A549 (cell line): ENCODE measurements around the gene PRAME. TPM values are rescaled to one million over a fixed set of nuclear protein-coding genes. Genes with fewer than 3 reads are reported as not detected.

Source experiments
- ATAC-seq, 2 experiments: fragments of 200-7000 bp in 1 of 2; fragments of >200 bp in 1 of 2; cut with Nextera tagmentation in 1 of 2; cut with Tn5 transposase in 1 of 2; 3 replicates each; pipeline versions ENCODE4 v1.8.0 to v1.9.1; 2018 to 2020; ENCODE audit warnings: mild to moderate bottlenecking in 1 of 2, moderate library complexity in 1 of 2
- CTCF ChIA-PET: fragments of 300-600 bp; sonication (Branson Sonifier 250); formaldehyde crosslinking; extraction: SDS; loops from one replicate; lab custom pipeline; 2021; ENCODE audit warnings: antibody characterized with exemption, inconsistent platforms; lab: Yijun Ruan, JAX
- POLR2A ChIA-PET: fragments of 350-600 bp; formaldehyde crosslinking; extraction: SDS; loops from one replicate; lab custom pipeline; 2021; ENCODE audit warnings: antibody characterized with exemption, inconsistent platforms; lab: Yijun Ruan, JAX
- DNase-seq, 2 experiments: peaks; one replicate each; pipeline versions ENCODE4 v3.0.0 to v3.0.0-alpha.2; 2011 to 2016; ENCODE audit warnings: low read depth in 1 of 2, low spot score in 1 of 2
- FAIRE-seq: peaks from 2 replicates; lab custom pipeline; 2011; peaks lifted over from hg19 to GRCh38; lab: Jason Lieb, UNC
- H3K27ac ChIP-seq, 2 experiments: fragments of >200 bp; sonication (Bioruptor Twin); formaldehyde crosslinking; 3 replicates each; pipeline ENCODE4 v1.5.1; 2016 to 2017
- H3K4me1 ChIP-seq: fragments of >200 bp; sonication (Bioruptor Twin); formaldehyde crosslinking; 3 replicates; pipeline ENCODE4 v1.6.1; 2016
- H3K4me2 ChIP-seq: fragments of >200 bp; sonication (Bioruptor Twin); formaldehyde crosslinking; 3 replicates; pipeline ENCODE4 v1.6.1; 2016
- H3K4me3 ChIP-seq: fragments of >200 bp; sonication (Bioruptor Twin); formaldehyde crosslinking; 3 replicates; pipeline ENCODE4 v1.5.1; 2016
- H3K9me3 ChIP-seq: fragments of >200 bp; sonication (Bioruptor Twin); formaldehyde crosslinking; 3 replicates; pipeline ENCODE4 v1.6.1; 2016
- ATOH8 ChIP-seq: fragments of 250-450 bp; sonication (Bioruptor Pico); IDR thresholded peaks from 2 replicates; pipeline ENCODE4 v1.5.0; 2020; ENCODE audit warnings: low read depth, mild to moderate bottlenecking, moderate library complexity
- CBX8 ChIP-seq: fragments of 200-600 bp; sonication (generic); IDR thresholded peaks from 2 replicates; pipeline ENCODE4 v1.6.1; 2016
- CEBPB ChIP-seq, 2 experiments: fragments of >200 bp in 1 of 2; sonication (Bioruptor Twin) in 1 of 2; formaldehyde crosslinking in 1 of 2; IDR thresholded peaks; 2 replicates each; pipeline ENCODE4 v1.6.1; 2012 to 2016
- EHMT2 ChIP-seq: fragments of 200-600 bp; sonication (generic); IDR thresholded peaks from 2 replicates; pipeline ENCODE4 v1.6.1; 2016; ENCODE audit warnings: antibody characterized with exemption, low read depth, mild to moderate bottlenecking, moderate library complexity
- EP300 ChIP-seq, 2 experiments: fragments of >200 bp; sonication (Bioruptor Twin); formaldehyde crosslinking; IDR thresholded peaks; 2 replicates in 1 of 2; 3 replicates in 1 of 2; pipeline ENCODE4 v1.6.1; 2016 to 2017
- ESRRA ChIP-seq: fragments of 150-350 bp; IDR thresholded peaks from 2 replicates; pipeline ENCODE4 v1.6.1; 2014; ENCODE audit warnings: mild to moderate bottlenecking, low read length, borderline replicate concordance
- FOSB ChIP-seq: fragments of 250-450 bp; sonication (Bioruptor Pico); IDR thresholded peaks from 2 replicates; pipeline ENCODE4 v1.5.0; 2020; ENCODE audit warnings: mild to moderate bottlenecking, moderate library complexity
- HDAC2 ChIP-seq: fragments of 200-600 bp; sonication (generic); IDR thresholded peaks from 2 replicates; pipeline ENCODE4 v1.6.1; 2016
- KDM1A ChIP-seq: fragments of 200-600 bp; sonication (generic); IDR thresholded peaks from 2 replicates; pipeline ENCODE4 v1.6.1; 2016; ENCODE audit warnings: low read depth, mild to moderate bottlenecking
- KDM5A ChIP-seq: fragments of 200-600 bp; sonication (generic); IDR thresholded peaks from 2 replicates; pipeline ENCODE4 v1.6.1; 2016; ENCODE audit warnings: antibody characterized with exemption, mild to moderate bottlenecking
- MAX ChIP-seq: IDR thresholded peaks from 2 replicates; pipeline ENCODE4 v1.6.1; 2012
- NR3C1 ChIP-seq: fragments of >200 bp; sonication (Bioruptor Twin); formaldehyde crosslinking; IDR thresholded peaks from 3 replicates; pipeline ENCODE4 v1.6.1; 2017
- PHF8 ChIP-seq: fragments of 200-600 bp; sonication (generic); IDR thresholded peaks from 2 replicates; pipeline ENCODE4 v1.6.1; 2016; ENCODE audit warnings: low read depth, mild to moderate bottlenecking, antibody characterized with exemption, moderate library complexity, borderline replicate concordance
- POLR2AphosphoS2 ChIP-seq: conservative IDR thresholded peaks from 2 replicates; pipeline ENCODE4 v1.6.1; 2012; ENCODE audit warnings: low read length, improper control_type of control experiment, inconsistent platforms
- RAD21 ChIP-seq, 2 experiments: fragments of >200 bp in 1 of 2; sonication (Bioruptor Twin) in 1 of 2; formaldehyde crosslinking in 1 of 2; IDR thresholded peaks in 1 of 2; conservative IDR thresholded peaks in 1 of 2; 2 replicates in 1 of 2; 3 replicates in 1 of 2; pipeline ENCODE4 v1.6.1; 2012 to 2018; ENCODE audit warnings: inconsistent platforms in 1 of 2
- RARB ChIP-seq: fragments of 250-450 bp; sonication (Bioruptor Pico); IDR thresholded peaks from 2 replicates; pipeline ENCODE4 v1.8.0; 2021; ENCODE audit warnings: mild to moderate bottlenecking, moderate library complexity
- RFX5 ChIP-seq: fragments of 450-650 bp; IDR thresholded peaks from 2 replicates; pipeline ENCODE4 v1.7.1; 2014; ENCODE audit warnings: antibody characterized with exemption, mild to moderate bottlenecking, moderate library complexity
- SMC3 ChIP-seq: fragments of >200 bp; sonication (Bioruptor Twin); formaldehyde crosslinking; IDR thresholded peaks from 3 replicates; pipeline ENCODE4 v1.6.1; 2018; ENCODE audit warnings: inconsistent platforms
- TFCP2L1 ChIP-seq: fragments of 250-450 bp; sonication (Bioruptor Pico); IDR thresholded peaks from 2 replicates; pipeline ENCODE4 v1.5.0; 2021; ENCODE audit warnings: mild to moderate bottlenecking
- ZSCAN20 ChIP-seq: fragments of 250-450 bp; sonication (Bioruptor Pico); IDR thresholded peaks from 2 replicates; pipeline ENCODE4 v1.8.0; 2022; ENCODE audit warnings: mild to moderate bottlenecking, moderate library complexity
- WGBS: methylation state at CpG from one replicate; pipeline ENCODE4 v1.1.6; 2017; ENCODE audit errors: missing lambda C conversion rate; 5-methylcytosine and 5-hydroxymethylcytosine counted together
- polyA plus RNA-seq, 4 experiments: library from polyadenylated mRNA; depleted of rRNA in 3 of 4; stranded (reverse); fragments of >200 nt; fragmentation: RNase III in 1 of 4; extraction: RNeasy Plus Mini Kit Qiagen cat#74134 plus additional on column Dnase treatment in 1 of 4; gene quantifications; 2 replicates in 3 of 4; 3 replicates in 1 of 4; pipeline ENCODE4 v1.2.3, GENCODE V29; 2011 to 2017
- TF ChIP-seq, protein P1 (sequence below): fragments of >200 bp; sonication (Bioruptor Twin); formaldehyde crosslinking; IDR thresholded peaks from 3 replicates; pipeline ENCODE4 v1.6.1; 2016
- TF ChIP-seq, protein P2 (sequence below): fragments of 150-350 bp; IDR thresholded peaks from 2 replicates; pipeline ENCODE4 v1.6.1; 2014; ENCODE audit warnings: low read depth, mild to moderate bottlenecking, low read length
- TF ChIP-seq, protein P3 (sequence below): fragments of 200-600 bp; sonication (generic); IDR thresholded peaks from 2 replicates; pipeline ENCODE4 v1.6.1; 2016; ENCODE audit warnings: antibody characterized with exemption, mild to moderate bottlenecking, moderate library complexity
- TF ChIP-seq, protein P4 (sequence below): fragments of >200 bp; sonication (Bioruptor Twin); formaldehyde crosslinking; IDR thresholded peaks from 2 replicates; pipeline ENCODE4 v1.6.1; 2016

PRAME gene
- polyA plus RNA-seq, 2 of the 4 experiments (the other 2 are of a cell fraction), result 130 to 173 TPM

GRCh38 chr22:22536916-22537315, 22.1 kb downstream of the PRAME start:
- ATAC-seq (no peak), FAIRE-seq (no peak), DNase-seq (no peak)
- Histone ChIP-seq H3K9me3 (no peaks in the 10 kb centered on the region), H3K4me3 (no peak overlapping the region), H3K4me2 (no peak overlapping the region), H3K27ac (no peak overlapping the region), H3K4me1 (no peaks in the 10 kb centered on the region)
- TF ChIP-seq ZSCAN20 (CRISPR knock-in tag), result no peak
- TF ChIP-seq CEBPB (IDR thresholded peaks at IDR 0.05), result no peak
- TF ChIP-seq CBX8, result no peak
- no peak for TF ChIP-seq PHF8
- no peak for TF ChIP-seq TFCP2L1
- TF ChIP-seq HDAC2, result no peak
- TF ChIP-seq KDM5A, result no peak
- 0% methylated on average over 1 of the region's 1 CpG for WGBS
- CTCF ChIA-PET, result no interaction called here
- POLR2A ChIA-PET, result no interaction called here

DNA sequence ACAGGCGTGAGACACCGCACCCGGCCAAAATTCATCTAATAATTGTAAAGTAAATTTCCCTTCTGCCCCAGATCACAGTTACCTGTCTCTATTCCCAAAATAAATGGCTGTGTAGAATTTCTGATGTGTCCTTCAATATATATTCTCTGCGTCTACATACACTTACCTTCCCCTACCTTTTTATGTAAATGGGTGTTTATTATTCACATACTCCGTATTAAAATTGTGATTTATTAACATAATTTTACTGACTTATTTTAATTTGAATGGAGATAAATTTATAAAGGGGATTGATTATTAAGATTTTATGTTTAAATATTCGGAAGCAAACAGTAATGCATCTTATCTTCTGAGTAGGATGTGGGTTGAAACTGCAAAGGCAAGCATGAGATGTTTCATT, 22.6 kb downstream of the PRAME start:
- H3K4me2 ChIP-seq, result no peak overlapping the region
- no peak for DNase-seq
- CTCF ChIA-PET, result interaction anchor here (0.7 to 1.2 kb wide), 2 partner anchors 18 to 24 kb away, joined by 3 to 5 read pairs; no protein-coding TSS in a partner anchor
- POLR2A ChIA-PET, result no interaction called here
- no peak overlapping the region for H3K27ac ChIP-seq
- H3K4me3 ChIP-seq, result no peak overlapping the region
- no peaks in the 10 kb centered on the region for H3K9me3 ChIP-seq
- no peaks in the 10 kb centered on the region for H3K4me1 ChIP-seq
- no peak for FAIRE-seq
- WGBS, result 50% methylated on average over 6 of the region's 6 CpGs
- ATAC-seq, result no peak
- no peak for TF ChIP-seq RAD21 (conservative IDR thresholded peaks at IDR 0.05 in 1 of 2, IDR thresholded peaks at IDR 0.05 in 1 of 2)
- TF ChIP-seq RARB (CRISPR knock-in tag), result no peak
- TF ChIP-seq POLR2AphosphoS2, result no peak
- TF ChIP-seq RFX5, result no peak
- no peak for TF ChIP-seq KDM1A
- no peak for TF ChIP-seq ESRRA
- no peak for TF ChIP-seq NR3C1
- TF ChIP-seq ATOH8 (CRISPR knock-in tag), result no peak
- no peak for TF ChIP-seq EHMT2
- TF ChIP-seq EP300 (IDR thresholded peaks at IDR 0.05), result no peak
- no peak for TF ChIP-seq ZSCAN20 (CRISPR knock-in tag)
- TF ChIP-seq, protein P1, sequence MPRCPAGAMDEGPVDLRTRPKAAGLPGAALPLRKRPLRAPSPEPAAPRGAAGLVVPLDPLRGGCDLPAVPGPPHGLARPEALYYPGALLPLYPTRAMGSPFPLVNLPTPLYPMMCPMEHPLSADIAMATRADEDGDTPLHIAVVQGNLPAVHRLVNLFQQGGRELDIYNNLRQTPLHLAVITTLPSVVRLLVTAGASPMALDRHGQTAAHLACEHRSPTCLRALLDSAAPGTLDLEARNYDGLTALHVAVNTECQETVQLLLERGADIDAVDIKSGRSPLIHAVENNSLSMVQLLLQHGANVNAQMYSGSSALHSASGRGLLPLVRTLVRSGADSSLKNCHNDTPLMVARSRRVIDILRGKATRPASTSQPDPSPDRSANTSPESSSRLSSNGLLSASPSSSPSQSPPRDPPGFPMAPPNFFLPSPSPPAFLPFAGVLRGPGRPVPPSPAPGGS, result no peak
- TF ChIP-seq MAX, result no peak
- TF ChIP-seq, protein P2, sequence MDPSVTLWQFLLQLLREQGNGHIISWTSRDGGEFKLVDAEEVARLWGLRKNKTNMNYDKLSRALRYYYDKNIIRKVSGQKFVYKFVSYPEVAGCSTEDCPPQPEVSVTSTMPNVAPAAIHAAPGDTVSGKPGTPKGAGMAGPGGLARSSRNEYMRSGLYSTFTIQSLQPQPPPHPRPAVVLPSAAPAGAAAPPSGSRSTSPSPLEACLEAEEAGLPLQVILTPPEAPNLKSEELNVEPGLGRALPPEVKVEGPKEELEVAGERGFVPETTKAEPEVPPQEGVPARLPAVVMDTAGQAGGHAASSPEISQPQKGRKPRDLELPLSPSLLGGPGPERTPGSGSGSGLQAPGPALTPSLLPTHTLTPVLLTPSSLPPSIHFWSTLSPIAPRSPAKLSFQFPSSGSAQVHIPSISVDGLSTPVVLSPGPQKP, result no peak
- TF ChIP-seq, protein P3, sequence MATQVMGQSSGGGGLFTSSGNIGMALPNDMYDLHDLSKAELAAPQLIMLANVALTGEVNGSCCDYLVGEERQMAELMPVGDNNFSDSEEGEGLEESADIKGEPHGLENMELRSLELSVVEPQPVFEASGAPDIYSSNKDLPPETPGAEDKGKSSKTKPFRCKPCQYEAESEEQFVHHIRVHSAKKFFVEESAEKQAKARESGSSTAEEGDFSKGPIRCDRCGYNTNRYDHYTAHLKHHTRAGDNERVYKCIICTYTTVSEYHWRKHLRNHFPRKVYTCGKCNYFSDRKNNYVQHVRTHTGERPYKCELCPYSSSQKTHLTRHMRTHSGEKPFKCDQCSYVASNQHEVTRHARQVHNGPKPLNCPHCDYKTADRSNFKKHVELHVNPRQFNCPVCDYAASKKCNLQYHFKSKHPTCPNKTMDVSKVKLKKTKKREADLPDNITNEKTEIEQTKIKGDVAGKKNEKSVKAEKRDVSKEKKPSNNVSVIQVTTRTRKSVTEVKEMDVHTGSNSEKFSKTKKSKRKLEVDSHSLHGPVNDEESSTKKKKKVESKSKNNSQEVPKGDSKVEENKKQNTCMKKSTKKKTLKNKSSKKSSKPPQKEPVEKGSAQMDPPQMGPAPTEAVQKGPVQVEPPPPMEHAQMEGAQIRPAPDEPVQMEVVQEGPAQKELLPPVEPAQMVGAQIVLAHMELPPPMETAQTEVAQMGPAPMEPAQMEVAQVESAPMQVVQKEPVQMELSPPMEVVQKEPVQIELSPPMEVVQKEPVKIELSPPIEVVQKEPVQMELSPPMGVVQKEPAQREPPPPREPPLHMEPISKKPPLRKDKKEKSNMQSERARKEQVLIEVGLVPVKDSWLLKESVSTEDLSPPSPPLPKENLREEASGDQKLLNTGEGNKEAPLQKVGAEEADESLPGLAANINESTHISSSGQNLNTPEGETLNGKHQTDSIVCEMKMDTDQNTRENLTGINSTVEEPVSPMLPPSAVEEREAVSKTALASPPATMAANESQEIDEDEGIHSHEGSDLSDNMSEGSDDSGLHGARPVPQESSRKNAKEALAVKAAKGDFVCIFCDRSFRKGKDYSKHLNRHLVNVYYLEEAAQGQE, result no peak
- TF ChIP-seq FOSB (CRISPR knock-in tag), result no peak
- TF ChIP-seq, protein P4, sequence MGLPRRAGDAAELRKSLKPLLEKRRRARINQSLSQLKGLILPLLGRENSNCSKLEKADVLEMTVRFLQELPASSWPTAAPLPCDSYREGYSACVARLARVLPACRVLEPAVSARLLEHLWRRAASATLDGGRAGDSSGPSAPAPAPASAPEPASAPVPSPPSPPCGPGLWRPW, result no peak
- no peak for TF ChIP-seq SMC3
